ENCODE data around the gene ZNF516. TPM values are rescaled to one million over a fixed set of nuclear protein-coding genes. Genes with fewer than 3 reads are reported as not detected.
A peak's percentile ranks its signal among the peaks of the same experiment; 100 is the strongest.
"Not testable (repeated sequence)": the region's sequence is repeated elsewhere in the genome, so short reads cannot be mapped to it uniquely, and the experiment has no call there.

Gene ZNF516, protein sequence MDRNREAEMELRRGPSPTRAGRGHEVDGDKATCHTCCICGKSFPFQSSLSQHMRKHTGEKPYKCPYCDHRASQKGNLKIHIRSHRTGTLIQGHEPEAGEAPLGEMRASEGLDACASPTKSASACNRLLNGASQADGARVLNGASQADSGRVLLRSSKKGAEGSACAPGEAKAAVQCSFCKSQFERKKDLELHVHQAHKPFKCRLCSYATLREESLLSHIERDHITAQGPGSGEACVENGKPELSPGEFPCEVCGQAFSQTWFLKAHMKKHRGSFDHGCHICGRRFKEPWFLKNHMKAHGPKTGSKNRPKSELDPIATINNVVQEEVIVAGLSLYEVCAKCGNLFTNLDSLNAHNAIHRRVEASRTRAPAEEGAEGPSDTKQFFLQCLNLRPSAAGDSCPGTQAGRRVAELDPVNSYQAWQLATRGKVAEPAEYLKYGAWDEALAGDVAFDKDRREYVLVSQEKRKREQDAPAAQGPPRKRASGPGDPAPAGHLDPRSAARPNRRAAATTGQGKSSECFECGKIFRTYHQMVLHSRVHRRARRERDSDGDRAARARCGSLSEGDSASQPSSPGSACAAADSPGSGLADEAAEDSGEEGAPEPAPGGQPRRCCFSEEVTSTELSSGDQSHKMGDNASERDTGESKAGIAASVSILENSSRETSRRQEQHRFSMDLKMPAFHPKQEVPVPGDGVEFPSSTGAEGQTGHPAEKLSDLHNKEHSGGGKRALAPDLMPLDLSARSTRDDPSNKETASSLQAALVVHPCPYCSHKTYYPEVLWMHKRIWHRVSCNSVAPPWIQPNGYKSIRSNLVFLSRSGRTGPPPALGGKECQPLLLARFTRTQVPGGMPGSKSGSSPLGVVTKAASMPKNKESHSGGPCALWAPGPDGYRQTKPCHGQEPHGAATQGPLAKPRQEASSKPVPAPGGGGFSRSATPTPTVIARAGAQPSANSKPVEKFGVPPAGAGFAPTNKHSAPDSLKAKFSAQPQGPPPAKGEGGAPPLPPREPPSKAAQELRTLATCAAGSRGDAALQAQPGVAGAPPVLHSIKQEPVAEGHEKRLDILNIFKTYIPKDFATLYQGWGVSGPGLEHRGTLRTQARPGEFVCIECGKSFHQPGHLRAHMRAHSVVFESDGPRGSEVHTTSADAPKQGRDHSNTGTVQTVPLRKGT
- total RNA-seq: 10 to 100 TPM; 20.5 to 55.4 (median 22.4) TPM

DNA sequence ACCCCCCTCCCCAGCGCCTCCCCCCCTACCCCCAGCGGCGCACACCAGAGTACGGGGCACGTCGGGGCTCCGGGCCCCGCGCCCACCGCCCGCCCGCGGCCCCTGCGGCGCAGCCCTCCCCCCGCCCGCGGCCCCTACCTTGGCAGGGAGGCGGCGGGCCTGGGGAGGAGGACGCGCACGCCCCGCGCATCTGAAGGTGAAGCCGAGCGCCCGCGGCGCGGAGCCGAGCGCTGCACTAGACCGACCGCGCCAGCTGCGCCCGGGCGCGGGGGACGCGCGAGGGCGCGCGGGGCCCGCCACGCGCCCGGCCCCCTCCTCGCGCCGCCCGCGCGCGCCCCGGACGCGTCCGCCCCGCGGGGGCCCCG lies at the start of gene ZNF516:
ZNF516 (minus strand) TSS at position 237 of the 365 bp plus-strand sequence. CDS start 52,188 bp downstream, outside the sequence.
- Histone ChIP-seq H3K4me1 (peaks cover 28% of the 10 kb centered on the region), H3K27me3 (no peaks in the 10 kb centered on the region), H3K36me3 (no peaks in the 10 kb centered on the region), H3K27ac (peak within 1 kb of the TSS; percentile 90), H3K4me3 (peak within 1 kb of the TSS; percentile 84), H3K9me3 (no peaks in the 10 kb centered on the region)
- no CpG with 5 or more reads among the region's 64 CpGs for WGBS
- no peak for DNase-seq (ENCODE audit: low spot score in 2 of 2)
- TF ChIP-seq EP300 (IDR thresholded peaks at IDR 0.05) (no peak), POLR2A (IDR thresholded peaks at IDR 0.05) (no peak), POLR2AphosphoS5 (IDR thresholded peaks at IDR 0.05) (no peak)
- TF ChIP-seq, protein P1, sequence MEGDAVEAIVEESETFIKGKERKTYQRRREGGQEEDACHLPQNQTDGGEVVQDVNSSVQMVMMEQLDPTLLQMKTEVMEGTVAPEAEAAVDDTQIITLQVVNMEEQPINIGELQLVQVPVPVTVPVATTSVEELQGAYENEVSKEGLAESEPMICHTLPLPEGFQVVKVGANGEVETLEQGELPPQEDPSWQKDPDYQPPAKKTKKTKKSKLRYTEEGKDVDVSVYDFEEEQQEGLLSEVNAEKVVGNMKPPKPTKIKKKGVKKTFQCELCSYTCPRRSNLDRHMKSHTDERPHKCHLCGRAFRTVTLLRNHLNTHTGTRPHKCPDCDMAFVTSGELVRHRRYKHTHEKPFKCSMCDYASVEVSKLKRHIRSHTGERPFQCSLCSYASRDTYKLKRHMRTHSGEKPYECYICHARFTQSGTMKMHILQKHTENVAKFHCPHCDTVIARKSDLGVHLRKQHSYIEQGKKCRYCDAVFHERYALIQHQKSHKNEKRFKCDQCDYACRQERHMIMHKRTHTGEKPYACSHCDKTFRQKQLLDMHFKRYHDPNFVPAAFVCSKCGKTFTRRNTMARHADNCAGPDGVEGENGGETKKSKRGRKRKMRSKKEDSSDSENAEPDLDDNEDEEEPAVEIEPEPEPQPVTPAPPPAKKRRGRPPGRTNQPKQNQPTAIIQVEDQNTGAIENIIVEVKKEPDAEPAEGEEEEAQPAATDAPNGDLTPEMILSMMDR (IDR thresholded peaks at IDR 0.05): no peak

DNA sequence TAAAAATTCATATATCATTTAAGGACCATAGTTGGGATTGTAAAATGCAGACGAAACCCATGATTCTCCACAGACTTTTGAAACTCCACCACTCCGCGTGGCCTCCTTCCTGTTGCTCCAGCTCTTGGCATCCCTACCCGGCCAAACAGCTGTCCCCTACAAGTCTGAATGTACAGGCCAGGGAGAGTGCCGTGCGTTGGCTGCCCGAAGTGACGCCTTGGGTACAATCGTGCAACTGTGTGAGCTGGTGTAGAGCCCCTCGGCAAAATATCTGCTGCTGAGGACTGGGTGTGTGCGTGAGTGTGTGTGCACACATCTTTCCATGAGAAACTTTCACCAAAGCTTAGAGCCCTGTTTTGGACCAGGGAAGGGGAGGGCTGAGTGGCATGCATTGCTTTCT lies 43.8 kb upstream of the ZNF516 start:
- Histone ChIP-seq H3K4me3 (no peak overlapping the region), H3K27me3 (no peaks in the 10 kb centered on the region)
- 96% methylated on average over 11 of the region's 11 CpGs for WGBS

DNA sequence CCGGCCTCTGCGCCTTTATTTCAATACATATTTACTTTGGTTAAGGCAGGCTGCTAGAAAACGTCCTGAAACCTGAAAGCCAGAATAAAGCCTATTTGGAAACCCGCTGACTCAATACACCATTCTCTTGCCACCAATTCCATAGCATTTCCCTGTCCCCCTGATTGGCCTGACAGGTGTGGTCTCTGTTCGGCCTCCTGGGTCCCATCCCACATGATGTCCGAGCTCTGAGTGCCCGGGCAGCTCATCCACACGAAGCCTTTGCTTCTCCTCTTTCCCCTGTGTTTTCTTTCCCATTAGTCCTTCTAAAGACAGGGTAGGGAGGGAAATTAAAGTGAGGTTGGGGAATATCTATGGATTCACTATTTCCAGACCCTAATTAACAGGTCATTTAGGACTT lies 42.6 kb upstream of the ZNF516 start:
- WGBS: 87% methylated on average over 8 of the region's 8 CpGs
- Histone ChIP-seq H3K36me3 (no peaks in the 10 kb centered on the region), H3K27me3 (no peaks in the 10 kb centered on the region), H3K4me1 (no peaks in the 10 kb centered on the region), H3K4me3 (no peak overlapping the region), H3K9me3 (no peaks in the 10 kb centered on the region), H3K27ac (no peak overlapping the region)
- no peak for DNase-seq (ENCODE audit: low spot score in 2 of 2)
- TF ChIP-seq, protein P1 (IDR thresholded peaks at IDR 0.05): no peak
- no peak for TF ChIP-seq POLR2A (IDR thresholded peaks at IDR 0.05)
- no peak for TF ChIP-seq POLR2AphosphoS5 (IDR thresholded peaks at IDR 0.05)
- TF ChIP-seq EP300 (IDR thresholded peaks at IDR 0.05): no peak

More for the DNA sequence above, 43.8 kb upstream of the ZNF516 start:
- TF ChIP-seq POLR2AphosphoS5 (IDR thresholded peaks at IDR 0.05): no peak
- no peak for TF ChIP-seq EP300 (IDR thresholded peaks at IDR 0.05)
- no peak for TF ChIP-seq POLR2A (IDR thresholded peaks at IDR 0.05)
- TF ChIP-seq, protein P1 (IDR thresholded peaks at IDR 0.05): no peak
- H3K4me1 ChIP-seq: no peaks in the 10 kb centered on the region
- H3K27ac ChIP-seq: no peak overlapping the region
- no peak for DNase-seq (ENCODE audit: low spot score in 2 of 2)
- H3K36me3 ChIP-seq: no peaks in the 10 kb centered on the region
- no peaks in the 10 kb centered on the region for H3K9me3 ChIP-seq

DNA sequence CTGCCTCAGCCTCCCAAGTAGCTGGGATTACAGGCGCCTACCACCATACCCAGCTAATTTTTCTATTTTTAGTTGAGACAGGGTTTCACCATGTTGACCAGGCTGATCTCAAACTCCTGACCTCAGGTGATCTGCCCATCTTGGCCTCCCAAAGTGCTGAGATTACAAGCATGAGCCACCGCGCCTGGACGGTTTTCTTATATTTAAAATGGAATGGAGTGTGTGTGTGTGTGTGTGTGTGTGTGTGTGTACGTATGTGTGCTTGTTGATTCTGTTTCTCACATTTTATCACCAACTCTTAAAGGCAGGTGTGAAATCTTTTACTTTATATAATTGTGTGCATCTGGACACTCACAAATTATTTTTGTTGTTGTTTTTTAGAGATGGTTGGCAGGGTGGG lies 41.6 kb upstream of the ZNF516 start:
- H3K27ac ChIP-seq; H3K36me3 ChIP-seq; H3K4me3 ChIP-seq; DNase-seq (ENCODE audit: low spot score in 2 of 2); H3K9me3 ChIP-seq; H3K27me3 ChIP-seq; H3K4me1 ChIP-seq: not testable (repeated sequence)
- WGBS: 89% methylated on average over 5 of the region's 5 CpGs

DNA sequence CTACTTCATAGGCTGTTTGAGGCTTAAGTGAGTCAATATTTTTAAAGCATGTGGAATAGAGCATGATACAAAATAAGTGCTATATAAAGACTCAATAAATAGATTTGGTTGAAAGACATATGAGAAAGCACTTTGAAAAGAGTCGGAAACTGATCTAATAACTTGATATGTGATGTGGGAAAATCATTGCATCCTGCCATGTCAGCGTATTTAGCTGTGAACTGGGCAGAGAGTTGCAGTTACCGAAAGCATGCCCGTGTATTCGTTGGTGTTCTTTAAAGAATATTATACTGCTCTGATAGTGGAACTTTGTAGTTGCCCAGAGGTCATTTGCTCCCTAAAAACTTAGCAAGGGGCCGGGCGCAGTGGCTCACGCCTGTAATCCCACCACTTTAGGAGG lies 37.8 kb upstream of the ZNF516 start:
- no peak overlapping the region for H3K4me3 ChIP-seq
- H3K27ac ChIP-seq: no peak overlapping the region
- H3K27me3 ChIP-seq: no peaks in the 10 kb centered on the region
- H3K4me1 ChIP-seq: peaks cover 14% of the 10 kb centered on the region
- WGBS: 93% methylated on average over 8 of the region's 8 CpGs
- DNase-seq (ENCODE audit: low spot score in 2 of 2): no peak
- no peaks in the 10 kb centered on the region for H3K9me3 ChIP-seq
- TF ChIP-seq, protein P1 (IDR thresholded peaks at IDR 0.05): no peak
- TF ChIP-seq EP300 (IDR thresholded peaks at IDR 0.05): no peak
- TF ChIP-seq POLR2AphosphoS5 (IDR thresholded peaks at IDR 0.05): no peak
- H3K36me3 ChIP-seq: no peaks in the 10 kb centered on the region
